ENCODE results near the gene SEMA6D.

The SEMA6D gene

GRCh38 chr15:47757331-47757730 is 40.0 kb downstream of the SEMA6D start:
- Histone ChIP-seq H3K27ac (ENCODE audit: low read depth, low read length) (no peak overlapping the region), H3K27me3 (ENCODE audit: control insufficient read depth, insufficient read depth, low read length) (no peaks in the 10 kb centered on the region), H3K9ac (ENCODE audit: low read length) (no peak overlapping the region), H3K36me3 (ENCODE audit: control insufficient read depth, insufficient read depth, low read length) (0 out of 2 replicates have a peak, but pooled peaks cover 3% of the 10 kb centered on the region), H3K4me3 (ENCODE audit: low read depth, low read length) (no peak overlapping the region), H3K9me3 (ENCODE audit: control insufficient read depth, insufficient read depth, low read depth, low read length) (peaks cover 15% of the 10 kb centered on the region), H3K4me1 (ENCODE audit: control insufficient read depth, insufficient read depth, low read length) (no peaks in the 10 kb centered on the region)

GRCh38 chr15:47762621-47763020 is 45.3 kb downstream of the SEMA6D start:
- Histone ChIP-seq H3K36me3 (ENCODE audit: control insufficient read depth, insufficient read depth, low read length) (peaks cover 9% of the 10 kb centered on the region; the same call in 1 of the 2 replicates), H3K27me3 (ENCODE audit: control insufficient read depth, insufficient read depth, low read length) (no peaks in the 10 kb centered on the region), H3K27ac (ENCODE audit: low read depth, low read length) (no peak overlapping the region), H3K4me3 (ENCODE audit: low read depth, low read length) (no peak overlapping the region), H3K9me3 (ENCODE audit: control insufficient read depth, insufficient read depth, low read depth, low read length) (no peaks in the 10 kb centered on the region), H3K9ac (ENCODE audit: low read length) (no peak overlapping the region), H3K4me1 (ENCODE audit: control insufficient read depth, insufficient read depth, low read length) (no peaks in the 10 kb centered on the region)

- H3K4me3 ChIP-seq (ENCODE audit: low read depth, low read length) = no peak overlapping the region
- H3K9ac ChIP-seq (ENCODE audit: low read length) = no peak overlapping the region
- no peaks in the 10 kb centered on the region for H3K27me3 ChIP-seq (ENCODE audit: control insufficient read depth, insufficient read depth, low read length)
- H3K36me3 ChIP-seq (ENCODE audit: control insufficient read depth, insufficient read depth, low read length) = peaks cover 9% of the 10 kb centered on the region; the same call in 1 of the 2 replicates
- no peaks in the 10 kb centered on the region for H3K4me1 ChIP-seq (ENCODE audit: control insufficient read depth, insufficient read depth, low read length)
- H3K27ac ChIP-seq (ENCODE audit: low read depth, low read length) = no peak overlapping the region
- H3K9me3 ChIP-seq (ENCODE audit: control insufficient read depth, insufficient read depth, low read depth, low read length) = no peaks in the 10 kb centered on the region
Measured at GRCh38 chr15:47764666-47765065, 47.4 kb downstream of the SEMA6D start.

- Histone ChIP-seq H3K9ac (ENCODE audit: low read length) (no peak overlapping the region), H3K9me3 (ENCODE audit: control insufficient read depth, insufficient read depth, low read depth, low read length) (no peaks in the 10 kb centered on the region), H3K36me3 (ENCODE audit: control insufficient read depth, insufficient read depth, low read length) (peaks cover 9% of the 10 kb centered on the region; the same call in 1 of the 2 replicates), H3K4me1 (ENCODE audit: control insufficient read depth, insufficient read depth, low read length) (no peaks in the 10 kb centered on the region), H3K4me3 (ENCODE audit: low read depth, low read length) (no peak overlapping the region), H3K27ac (ENCODE audit: low read depth, low read length) (no peak overlapping the region), H3K27me3 (ENCODE audit: control insufficient read depth, insufficient read depth, low read length) (no peaks in the 10 kb centered on the region)
Measured at GRCh38 chr15:47766406-47766805, 49.1 kb downstream of the SEMA6D start.

- Histone ChIP-seq H3K27ac (ENCODE audit: low read depth, low read length) (no peak overlapping the region), H3K9ac (ENCODE audit: low read length) (no peak overlapping the region), H3K36me3 (ENCODE audit: control insufficient read depth, insufficient read depth, low read length) (peaks cover 9% of the 10 kb centered on the region; the same call in 1 of the 2 replicates), H3K9me3 (ENCODE audit: control insufficient read depth, insufficient read depth, low read depth, low read length) (no peaks in the 10 kb centered on the region), H3K4me1 (ENCODE audit: control insufficient read depth, insufficient read depth, low read length) (no peaks in the 10 kb centered on the region), H3K27me3 (ENCODE audit: control insufficient read depth, insufficient read depth, low read length) (no peaks in the 10 kb centered on the region), H3K4me3 (ENCODE audit: low read depth, low read length) (no peak overlapping the region)
Measured at GRCh38 chr15:47767035-47767434, 49.7 kb downstream of the SEMA6D start.

- Histone ChIP-seq H3K4me3 (ENCODE audit: low read depth, low read length) (no peak overlapping the region), H3K9me3 (ENCODE audit: control insufficient read depth, insufficient read depth, low read depth, low read length) (no peaks in the 10 kb centered on the region), H3K36me3 (ENCODE audit: control insufficient read depth, insufficient read depth, low read length) (peaks cover 9% of the 10 kb centered on the region; the same call in 1 of the 2 replicates), H3K4me1 (ENCODE audit: control insufficient read depth, insufficient read depth, low read length) (no peaks in the 10 kb centered on the region; the same call in 1 of the 2 replicates), H3K27ac (ENCODE audit: low read depth, low read length) (no peak overlapping the region), H3K27me3 (ENCODE audit: control insufficient read depth, insufficient read depth, low read length) (no peaks in the 10 kb centered on the region), H3K9ac (ENCODE audit: low read length) (no peak overlapping the region)
Measured at GRCh38 chr15:47768735-47769134, 51.4 kb downstream of the SEMA6D start.

- H3K4me3 ChIP-seq (ENCODE audit: low read depth, low read length) = no peak overlapping the region
- no peaks in the 10 kb centered on the region for H3K27me3 ChIP-seq (ENCODE audit: control insufficient read depth, insufficient read depth, low read length)
- peaks cover 9% of the 10 kb centered on the region; the same call in 1 of the 2 replicates for H3K36me3 ChIP-seq (ENCODE audit: control insufficient read depth, insufficient read depth, low read length)
- no peaks in the 10 kb centered on the region for H3K9me3 ChIP-seq (ENCODE audit: control insufficient read depth, insufficient read depth, low read depth, low read length)
- no peak overlapping the region for H3K27ac ChIP-seq (ENCODE audit: low read depth, low read length)
- H3K9ac ChIP-seq (ENCODE audit: low read length) = no peak overlapping the region
- no peaks in the 10 kb centered on the region; the same call in 1 of the 2 replicates for H3K4me1 ChIP-seq (ENCODE audit: control insufficient read depth, insufficient read depth, low read length)
Measured at GRCh38 chr15:47769166-47769565, 51.9 kb downstream of the SEMA6D start.

GRCh38 chr15:47773143-47773542 is 55.8 kb downstream of the SEMA6D start:
- Histone ChIP-seq H3K9ac (ENCODE audit: low read length) (no peak overlapping the region), H3K4me1 (ENCODE audit: control insufficient read depth, insufficient read depth, low read length) (peaks cover 7% of the 10 kb centered on the region), H3K27ac (ENCODE audit: low read depth, low read length) (no peak overlapping the region), H3K4me3 (ENCODE audit: low read depth, low read length) (no peak overlapping the region), H3K27me3 (ENCODE audit: control insufficient read depth, insufficient read depth, low read length) (no peaks in the 10 kb centered on the region), H3K36me3 (ENCODE audit: control insufficient read depth, insufficient read depth, low read length) (no peaks in the 10 kb centered on the region; the same call in 1 of the 2 replicates), H3K9me3 (ENCODE audit: control insufficient read depth, insufficient read depth, low read depth, low read length) (no peaks in the 10 kb centered on the region)

- Histone ChIP-seq H3K9ac (ENCODE audit: low read length) (no peak overlapping the region), H3K36me3 (ENCODE audit: control insufficient read depth, insufficient read depth, low read length) (no peaks in the 10 kb centered on the region), H3K27me3 (ENCODE audit: control insufficient read depth, insufficient read depth, low read length) (no peaks in the 10 kb centered on the region), H3K27ac (ENCODE audit: low read depth, low read length) (no peak overlapping the region), H3K4me1 (ENCODE audit: control insufficient read depth, insufficient read depth, low read length) (peaks cover 24% of the 10 kb centered on the region), H3K9me3 (ENCODE audit: control insufficient read depth, insufficient read depth, low read depth, low read length) (peaks cover under 1% of the 10 kb centered on the region; the same call in 1 of the 2 replicates), H3K4me3 (ENCODE audit: low read depth, low read length) (peak overlapping the region; percentile 15; the same call in 1 of the 2 replicates)
Measured at GRCh38 chr15:47778263-47778770, 61.0 kb downstream of the SEMA6D start.

GRCh38 chr15:47780971-47781370 is 63.7 kb downstream of the SEMA6D start:
- Histone ChIP-seq H3K27me3 (ENCODE audit: control insufficient read depth, insufficient read depth, low read length) (no peaks in the 10 kb centered on the region), H3K4me1 (ENCODE audit: control insufficient read depth, insufficient read depth, low read length) (peaks cover 24% of the 10 kb centered on the region), H3K9ac (ENCODE audit: low read length) (no peak overlapping the region), H3K36me3 (ENCODE audit: control insufficient read depth, insufficient read depth, low read length) (no peaks in the 10 kb centered on the region), H3K4me3 (ENCODE audit: low read depth, low read length) (no peak overlapping the region), H3K27ac (ENCODE audit: low read depth, low read length) (no peak overlapping the region), H3K9me3 (ENCODE audit: control insufficient read depth, insufficient read depth, low read depth, low read length) (peaks cover 4% of the 10 kb centered on the region; the same call in 1 of the 2 replicates)

GRCh38 chr15:47781527-47781926 is 64.2 kb downstream of the SEMA6D start:
- Histone ChIP-seq H3K36me3 (ENCODE audit: control insufficient read depth, insufficient read depth, low read length) (no peaks in the 10 kb centered on the region), H3K9ac (ENCODE audit: low read length) (no peak overlapping the region), H3K27me3 (ENCODE audit: control insufficient read depth, insufficient read depth, low read length) (no peaks in the 10 kb centered on the region), H3K27ac (ENCODE audit: low read depth, low read length) (no peak overlapping the region), H3K4me1 (ENCODE audit: control insufficient read depth, insufficient read depth, low read length) (peaks cover 24% of the 10 kb centered on the region), H3K4me3 (ENCODE audit: low read depth, low read length) (no peak overlapping the region), H3K9me3 (ENCODE audit: control insufficient read depth, insufficient read depth, low read depth, low read length) (peaks cover 4% of the 10 kb centered on the region; the same call in 1 of the 2 replicates)

All from HUES6 (cell line).